GM12878 (cell line): ENCODE measurements around the gene ABI1. TPM values are rescaled to one million over a fixed set of nuclear protein-coding genes. Genes with fewer than 3 reads are reported as not detected.

ENCODE experiments used
- BRCA1 ChIP-seq: IDR thresholded peaks from 2 replicates; pipeline ENCODE4 v1.6.1; 2011; ENCODE audit warnings: low read depth, low read length, improper control_type of control experiment
- CREM ChIP-seq: IDR thresholded peaks from 2 replicates; pipeline ENCODE4 v1.6.1; 2014; ENCODE audit warnings: antibody characterized with exemption, low read depth
- EGR1 ChIP-seq, 2 experiments: IDR thresholded peaks; 1 replicate in 1 of 2; 2 replicates in 1 of 2; pipeline ENCODE4 v1.6.1; 2011 to 2012; ENCODE audit warnings: low read depth in 2 of 2, low read length in 2 of 2, borderline replicate concordance in 1 of 2, mild to moderate bottlenecking in 1 of 2, moderate library complexity in 1 of 2
- HCFC1 ChIP-seq: fragments of 150-350 bp; IDR thresholded peaks from 2 replicates; pipeline ENCODE4 v1.6.1; 2014; ENCODE audit warnings: low read length
- IKZF1 ChIP-seq: fragments of 450-650 bp; conservative IDR thresholded peaks from 2 replicates; pipeline ENCODE4 v1.6.1; 2017; ENCODE audit warnings: antibody characterized with exemption, mild to moderate bottlenecking
- NKRF ChIP-seq: fragments of 450-650 bp; conservative IDR thresholded peaks from 2 replicates; pipeline ENCODE4 v1.6.1; 2017; ENCODE audit warnings: mild to moderate bottlenecking, moderate library complexity
- SRF ChIP-seq, 2 experiments: IDR thresholded peaks; 2 replicates each; pipeline ENCODE4 v1.6.1; 2011; ENCODE audit warnings: low read depth in 2 of 2, low read length in 2 of 2, mild to moderate bottlenecking in 1 of 2, moderate library complexity in 1 of 2
- STAT3 ChIP-seq: IDR thresholded peaks from 2 replicates; pipeline ENCODE4 v1.6.1; 2011; ENCODE audit warnings: low read depth, low read length, improper control_type of control experiment
- YY1 ChIP-seq: IDR thresholded peaks from 2 replicates; pipeline ENCODE4 v1.6.1; 2011; ENCODE audit warnings: low read depth, mild to moderate bottlenecking, low read length
- ZBED1 ChIP-seq: IDR thresholded peaks from 2 replicates; pipeline ENCODE4 v1.6.1; 2016; ENCODE audit warnings: borderline replicate concordance
- ZBTB11 ChIP-seq: fragments of 450-650 bp; formaldehyde crosslinking; IDR thresholded peaks from 2 replicates; pipeline ENCODE4 v1.5.0; 2022; ENCODE audit warnings: mild to moderate bottlenecking, missing genetic modification characterization
- ZNF384 ChIP-seq: IDR thresholded peaks from 2 replicates; pipeline ENCODE4 v1.6.1; 2012; ENCODE audit warnings: low read depth, mild to moderate bottlenecking, low read length, improper control_type of control experiment, borderline replicate concordance
- polyA plus RNA-seq, 11 experiments: library from polyadenylated mRNA; depleted of rRNA in 4 of 11; unstranded in 6 of 11; stranded (reverse) in 5 of 11; fragments of >200 nt; fragmentation: Nextera tagmentation in 4 of 11; fragmentation: Illumina TruSeq in 1 of 11; extraction: Ambion mirVana in 4 of 11; extraction: Trizol in 1 of 11; gene quantifications; 1 replicate in 1 of 11; 2 replicates in 10 of 11; pipeline versions ENCODE4 v1.2.1 to v1.2.3, GENCODE V29; 2011 to 2016; ENCODE audit warnings: inconsistent platforms in 2 of 11, missing spikeins in 2 of 11, low read depth in 1 of 11
- total RNA-seq, 4 experiments: library from RNA; depleted of rRNA in 3 of 4; stranded (reverse); fragments of >200 nt in 3 of 4; fragmentation: Illumina TruSeq in 1 of 4; extraction: Trizol in 1 of 4; gene quantifications; 2 replicates each; pipeline versions ENCODE4 v1.2.1 to v1.2.3, GENCODE V29; 2013 to 2021
- TF ChIP-seq, protein P1 (sequence below): fragments of 450-650 bp; IDR thresholded peaks from 2 replicates; pipeline ENCODE4 v1.6.1; 2017; ENCODE audit warnings: antibody characterized with exemption, mild to moderate bottlenecking, moderate library complexity

Gene ABI1
- total and polyA plus RNA-seq, 10 of the 15 experiments (the other 5 are each of a cell fraction or from before 2014, with no cell fraction given): 31.2 to 73.2 (median 50.7) TPM

DNA sequence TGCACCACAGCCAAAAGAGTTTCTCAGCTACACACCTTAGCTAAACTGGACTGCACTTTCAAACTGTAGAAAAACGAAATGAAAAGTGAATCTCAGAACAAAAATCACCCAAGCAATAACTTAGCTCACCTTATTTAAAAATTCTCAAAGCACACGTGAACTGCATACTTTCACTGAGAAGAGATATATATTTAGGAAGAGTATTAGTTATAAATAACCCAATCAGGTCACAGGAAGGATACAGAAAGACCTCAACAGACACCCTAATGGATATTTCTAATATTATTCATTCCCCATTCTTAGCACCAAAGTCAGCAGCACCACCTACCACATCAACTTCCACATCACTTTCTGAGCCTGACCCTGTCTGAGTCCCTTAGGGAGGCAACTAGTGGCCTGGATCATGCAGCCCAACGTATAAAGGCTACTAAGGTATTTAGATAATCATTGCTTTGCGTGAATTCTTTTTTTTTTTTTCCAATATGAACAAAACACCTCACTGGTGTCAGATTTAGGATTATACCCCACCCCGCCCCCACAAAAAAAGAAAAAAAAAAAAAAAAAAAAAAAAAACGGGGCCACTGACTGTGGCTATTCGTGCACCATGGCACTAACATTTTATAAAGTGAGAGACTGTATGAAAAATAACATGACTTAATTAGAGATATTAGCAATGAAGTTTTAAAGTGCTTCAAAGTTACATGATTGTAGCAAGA, 2.6 kb downstream of the ABI1 start (continued):
- TF ChIP-seq CREM (0 out of 2 replicates have a peak, but pooled peaks have one; percentile 22), YY1 (no peak), ZBED1 (no peak), ZBTB11 (CRISPR knock-in tag) (no peak), HCFC1 (no peak), STAT3 (no peak), SRF (IDR thresholded peaks at IDR 0.05; ENCODE audit: low read depth in 2 of 2, low read length in 2 of 2) (no peak), BRCA1 (no peak), IKZF1 (0 out of 2 replicates have a peak, but pooled peaks have one; percentile 16), ZNF384 (peak; percentile 80), NKRF (no peak), EGR1 (IDR thresholded peaks at IDR 0.05; ENCODE audit: borderline replicate concordance in 1 of 2, low read depth in 2 of 2, low read length in 2 of 2) (no peak)
- TF ChIP-seq, protein P1, sequence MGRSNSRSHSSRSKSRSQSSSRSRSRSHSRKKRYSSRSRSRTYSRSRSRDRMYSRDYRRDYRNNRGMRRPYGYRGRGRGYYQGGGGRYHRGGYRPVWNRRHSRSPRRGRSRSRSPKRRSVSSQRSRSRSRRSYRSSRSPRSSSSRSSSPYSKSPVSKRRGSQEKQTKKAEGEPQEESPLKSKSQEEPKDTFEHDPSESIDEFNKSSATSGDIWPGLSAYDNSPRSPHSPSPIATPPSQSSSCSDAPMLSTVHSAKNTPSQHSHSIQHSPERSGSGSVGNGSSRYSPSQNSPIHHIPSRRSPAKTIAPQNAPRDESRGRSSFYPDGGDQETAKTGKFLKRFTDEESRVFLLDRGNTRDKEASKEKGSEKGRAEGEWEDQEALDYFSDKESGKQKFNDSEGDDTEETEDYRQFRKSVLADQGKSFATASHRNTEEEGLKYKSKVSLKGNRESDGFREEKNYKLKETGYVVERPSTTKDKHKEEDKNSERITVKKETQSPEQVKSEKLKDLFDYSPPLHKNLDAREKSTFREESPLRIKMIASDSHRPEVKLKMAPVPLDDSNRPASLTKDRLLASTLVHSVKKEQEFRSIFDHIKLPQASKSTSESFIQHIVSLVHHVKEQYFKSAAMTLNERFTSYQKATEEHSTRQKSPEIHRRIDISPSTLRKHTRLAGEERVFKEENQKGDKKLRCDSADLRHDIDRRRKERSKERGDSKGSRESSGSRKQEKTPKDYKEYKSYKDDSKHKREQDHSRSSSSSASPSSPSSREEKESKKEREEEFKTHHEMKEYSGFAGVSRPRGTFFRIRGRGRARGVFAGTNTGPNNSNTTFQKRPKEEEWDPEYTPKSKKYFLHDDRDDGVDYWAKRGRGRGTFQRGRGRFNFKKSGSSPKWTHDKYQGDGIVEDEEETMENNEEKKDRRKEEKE: no peak
